C1 segment of cervical spinal cord (tissue), 14 donors: Measurements from ENCODE around the gene RGL4.

Experiments
- DNase-seq, 14 donors: peaks; one replicate each; lab custom pipeline; 2025; lab: John Stamatoyannopoulos, UW

Gene RGL4

GRCh38 chr22:23742505-23743264 is 51.9 kb downstream of the RGL4 start:
- DNase-seq: peak in 1 of 14 donors; percentile 61

DNA sequence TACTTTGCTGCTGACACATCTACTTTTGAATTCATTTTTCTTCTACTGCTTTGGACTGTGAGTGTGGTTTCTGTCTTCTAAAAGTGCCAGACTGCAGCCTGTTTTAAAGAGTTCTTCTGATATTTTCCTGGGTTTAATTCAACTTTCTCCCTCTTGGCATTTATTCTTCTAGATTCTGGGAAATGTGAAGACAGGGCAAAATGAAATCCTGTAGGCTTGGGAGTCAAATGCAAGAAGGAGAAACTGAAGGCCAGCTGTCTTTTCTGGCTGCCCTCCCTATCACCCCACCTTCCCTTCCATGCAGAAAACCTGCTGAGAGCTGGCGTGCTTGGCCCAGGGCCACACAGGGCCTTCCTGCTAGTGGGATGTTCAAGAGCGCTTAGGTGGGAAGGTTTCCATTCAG is 52.5 kb downstream of the RGL4 start:
- DNase-seq: peak in 1 of 14 donors; percentile 56

- no peak for DNase-seq
Observed at GRCh38 chr22:23744001-23744400, 53.2 kb downstream of the RGL4 start.

GRCh38 chr22:23744485-23744884 is 53.7 kb downstream of the RGL4 start:
- DNase-seq: no peak

GRCh38 chr22:23745791-23746190 is 55.0 kb downstream of the RGL4 start:
- no peak for DNase-seq
